ENCODE data around the gene MTM1. TPM values are rescaled to one million over a fixed set of nuclear protein-coding genes. Genes with fewer than 3 reads are reported as not detected.

Gene MTM1
- polyA plus RNA-seq, 1 donor from 2014 or later = 7.1 TPM

DNA sequence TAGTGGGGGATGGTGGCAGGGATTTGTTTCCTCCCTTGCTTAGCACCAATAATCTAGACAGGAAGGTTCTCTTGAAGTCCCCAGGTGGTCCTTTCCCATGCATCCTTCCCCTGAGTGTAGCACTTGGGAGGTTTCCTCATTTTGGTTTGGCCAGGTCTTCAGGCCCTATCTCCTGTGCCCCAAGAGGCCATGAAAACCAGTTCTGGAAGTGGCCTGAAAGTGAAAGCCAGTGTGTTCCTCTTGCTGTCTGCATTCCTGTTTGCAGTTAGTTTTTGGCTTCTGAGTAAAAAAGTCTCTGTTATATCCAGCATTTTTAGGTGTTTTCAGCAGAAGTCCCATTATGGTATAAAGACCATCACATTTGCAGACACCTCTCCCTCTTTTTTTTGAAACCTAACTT is 59.5 kb downstream of the MTM1 start:
- no peak overlapping the region for H3K4me2 ChIP-seq (ENCODE audit: low read length)
- no peaks in the 10 kb centered on the region for H3K9me3 ChIP-seq (ENCODE audit: low read length)
- no peak overlapping the region for H3K27ac ChIP-seq (ENCODE audit: low read length)
- TF ChIP-seq, protein P1, sequence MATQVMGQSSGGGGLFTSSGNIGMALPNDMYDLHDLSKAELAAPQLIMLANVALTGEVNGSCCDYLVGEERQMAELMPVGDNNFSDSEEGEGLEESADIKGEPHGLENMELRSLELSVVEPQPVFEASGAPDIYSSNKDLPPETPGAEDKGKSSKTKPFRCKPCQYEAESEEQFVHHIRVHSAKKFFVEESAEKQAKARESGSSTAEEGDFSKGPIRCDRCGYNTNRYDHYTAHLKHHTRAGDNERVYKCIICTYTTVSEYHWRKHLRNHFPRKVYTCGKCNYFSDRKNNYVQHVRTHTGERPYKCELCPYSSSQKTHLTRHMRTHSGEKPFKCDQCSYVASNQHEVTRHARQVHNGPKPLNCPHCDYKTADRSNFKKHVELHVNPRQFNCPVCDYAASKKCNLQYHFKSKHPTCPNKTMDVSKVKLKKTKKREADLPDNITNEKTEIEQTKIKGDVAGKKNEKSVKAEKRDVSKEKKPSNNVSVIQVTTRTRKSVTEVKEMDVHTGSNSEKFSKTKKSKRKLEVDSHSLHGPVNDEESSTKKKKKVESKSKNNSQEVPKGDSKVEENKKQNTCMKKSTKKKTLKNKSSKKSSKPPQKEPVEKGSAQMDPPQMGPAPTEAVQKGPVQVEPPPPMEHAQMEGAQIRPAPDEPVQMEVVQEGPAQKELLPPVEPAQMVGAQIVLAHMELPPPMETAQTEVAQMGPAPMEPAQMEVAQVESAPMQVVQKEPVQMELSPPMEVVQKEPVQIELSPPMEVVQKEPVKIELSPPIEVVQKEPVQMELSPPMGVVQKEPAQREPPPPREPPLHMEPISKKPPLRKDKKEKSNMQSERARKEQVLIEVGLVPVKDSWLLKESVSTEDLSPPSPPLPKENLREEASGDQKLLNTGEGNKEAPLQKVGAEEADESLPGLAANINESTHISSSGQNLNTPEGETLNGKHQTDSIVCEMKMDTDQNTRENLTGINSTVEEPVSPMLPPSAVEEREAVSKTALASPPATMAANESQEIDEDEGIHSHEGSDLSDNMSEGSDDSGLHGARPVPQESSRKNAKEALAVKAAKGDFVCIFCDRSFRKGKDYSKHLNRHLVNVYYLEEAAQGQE (IDR thresholded peaks at IDR 0.05; ENCODE audit: borderline replicate concordance) = no peak
- TF ChIP-seq EP300 (conservative IDR thresholded peaks at IDR 0.05; ENCODE audit: poor library complexity, severe bottlenecking) (no peak), MXI1 (conservative IDR thresholded peaks at IDR 0.05; ENCODE audit: poor library complexity, severe bottlenecking) (no peak), EZH2 (IDR thresholded peaks at IDR 0.05; ENCODE audit: borderline replicate concordance, insufficient read depth, low read length, poor library complexity, severe bottlenecking) (no peak), POLR2AphosphoS5 (IDR thresholded peaks at IDR 0.05) (no peak), TAF1 (IDR thresholded peaks at IDR 0.05; ENCODE audit: low read depth) (no peak), SMC3 (conservative IDR thresholded peaks at IDR 0.05; ENCODE audit: poor library complexity) (no peak), RAD21 (conservative IDR thresholded peaks at IDR 0.05) (no peak)
- TF ChIP-seq, protein P2, sequence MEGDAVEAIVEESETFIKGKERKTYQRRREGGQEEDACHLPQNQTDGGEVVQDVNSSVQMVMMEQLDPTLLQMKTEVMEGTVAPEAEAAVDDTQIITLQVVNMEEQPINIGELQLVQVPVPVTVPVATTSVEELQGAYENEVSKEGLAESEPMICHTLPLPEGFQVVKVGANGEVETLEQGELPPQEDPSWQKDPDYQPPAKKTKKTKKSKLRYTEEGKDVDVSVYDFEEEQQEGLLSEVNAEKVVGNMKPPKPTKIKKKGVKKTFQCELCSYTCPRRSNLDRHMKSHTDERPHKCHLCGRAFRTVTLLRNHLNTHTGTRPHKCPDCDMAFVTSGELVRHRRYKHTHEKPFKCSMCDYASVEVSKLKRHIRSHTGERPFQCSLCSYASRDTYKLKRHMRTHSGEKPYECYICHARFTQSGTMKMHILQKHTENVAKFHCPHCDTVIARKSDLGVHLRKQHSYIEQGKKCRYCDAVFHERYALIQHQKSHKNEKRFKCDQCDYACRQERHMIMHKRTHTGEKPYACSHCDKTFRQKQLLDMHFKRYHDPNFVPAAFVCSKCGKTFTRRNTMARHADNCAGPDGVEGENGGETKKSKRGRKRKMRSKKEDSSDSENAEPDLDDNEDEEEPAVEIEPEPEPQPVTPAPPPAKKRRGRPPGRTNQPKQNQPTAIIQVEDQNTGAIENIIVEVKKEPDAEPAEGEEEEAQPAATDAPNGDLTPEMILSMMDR (IDR thresholded peaks at IDR 0.05; ENCODE audit: poor library complexity, severe bottlenecking) = no peak
- no peaks in the 10 kb centered on the region for H3K9me2 ChIP-seq (ENCODE audit: insufficient read depth, low read length)
- no peak overlapping the region for H3K4me3 ChIP-seq (ENCODE audit: low read length)
- H3K9ac ChIP-seq (ENCODE audit: low read length) = no peak overlapping the region
- H4K20me1 ChIP-seq (ENCODE audit: insufficient read depth) = no peaks in the 10 kb centered on the region
- no peak overlapping the region for H2AFZ ChIP-seq (ENCODE audit: low read depth, low read length)
- no peaks in the 10 kb centered on the region for H3K36me3 ChIP-seq (ENCODE audit: insufficient read depth, low read length)
- H3K27me3 ChIP-seq (ENCODE audit: insufficient read depth, low read depth, low read length) = no peaks in the 10 kb centered on the region
- H3F3A ChIP-seq (ENCODE audit: insufficient read depth, low read length, poor library complexity, severe bottlenecking) = no peaks in the 10 kb centered on the region
- no peaks in the 10 kb centered on the region for H3K79me2 ChIP-seq (replicated peaks; ENCODE audit: insufficient read depth, low read length)

GRCh38 chrX:150635952-150636351 is 67.5 kb downstream of the MTM1 start:
- Histone ChIP-seq H3F3A (ENCODE audit: insufficient read depth, low read length, poor library complexity, severe bottlenecking) (no peaks in the 10 kb centered on the region), H3K27me3 (ENCODE audit: insufficient read depth, low read depth, low read length) (no peaks in the 10 kb centered on the region), H3K4me3 (ENCODE audit: low read length) (no peak overlapping the region), H3K4me2 (ENCODE audit: low read length) (no peak overlapping the region), H3K27ac (ENCODE audit: low read length) (no peak overlapping the region), H2AFZ (ENCODE audit: low read depth, low read length) (no peak overlapping the region), H3K9me3 (ENCODE audit: low read length) (no peaks in the 10 kb centered on the region), H3K9ac (ENCODE audit: low read length) (no peak overlapping the region), H4K20me1 (ENCODE audit: insufficient read depth) (no peaks in the 10 kb centered on the region), H3K9me2 (ENCODE audit: insufficient read depth, low read length) (no peaks in the 10 kb centered on the region), H3K79me2 (replicated peaks; ENCODE audit: insufficient read depth, low read length) (no peaks in the 10 kb centered on the region), H3K36me3 (ENCODE audit: insufficient read depth, low read length) (no peaks in the 10 kb centered on the region)
- TF ChIP-seq, protein P1 (IDR thresholded peaks at IDR 0.05; ENCODE audit: borderline replicate concordance) = no peak
- no peak for TF ChIP-seq RAD21 (conservative IDR thresholded peaks at IDR 0.05)
- TF ChIP-seq MXI1 (conservative IDR thresholded peaks at IDR 0.05; ENCODE audit: poor library complexity, severe bottlenecking) = no peak
- TF ChIP-seq EZH2 (IDR thresholded peaks at IDR 0.05; ENCODE audit: borderline replicate concordance, insufficient read depth, low read length, poor library complexity, severe bottlenecking) = no peak
- no peak for TF ChIP-seq SMC3 (conservative IDR thresholded peaks at IDR 0.05; ENCODE audit: poor library complexity)
- no peak for TF ChIP-seq POLR2AphosphoS5 (IDR thresholded peaks at IDR 0.05)
- TF ChIP-seq EP300 (conservative IDR thresholded peaks at IDR 0.05; ENCODE audit: poor library complexity, severe bottlenecking) = no peak
- TF ChIP-seq, protein P2 (IDR thresholded peaks at IDR 0.05; ENCODE audit: poor library complexity, severe bottlenecking) = no peak
- TF ChIP-seq TAF1 (IDR thresholded peaks at IDR 0.05; ENCODE audit: low read depth) = no peak

Measured in neural cell (in vitro differentiated cells).